ENCODE results near the gene TCOF1. TPM values are rescaled to one million over a fixed set of nuclear protein-coding genes. Genes with fewer than 3 reads are reported as not detected.

Gene TCOF1
- total RNA-seq, 5 donors from 2014 or later (not counting 1 experiment from before 2014, with no cell fraction given), result 50.4 to 67.8 (median 58.4) TPM

DNA sequence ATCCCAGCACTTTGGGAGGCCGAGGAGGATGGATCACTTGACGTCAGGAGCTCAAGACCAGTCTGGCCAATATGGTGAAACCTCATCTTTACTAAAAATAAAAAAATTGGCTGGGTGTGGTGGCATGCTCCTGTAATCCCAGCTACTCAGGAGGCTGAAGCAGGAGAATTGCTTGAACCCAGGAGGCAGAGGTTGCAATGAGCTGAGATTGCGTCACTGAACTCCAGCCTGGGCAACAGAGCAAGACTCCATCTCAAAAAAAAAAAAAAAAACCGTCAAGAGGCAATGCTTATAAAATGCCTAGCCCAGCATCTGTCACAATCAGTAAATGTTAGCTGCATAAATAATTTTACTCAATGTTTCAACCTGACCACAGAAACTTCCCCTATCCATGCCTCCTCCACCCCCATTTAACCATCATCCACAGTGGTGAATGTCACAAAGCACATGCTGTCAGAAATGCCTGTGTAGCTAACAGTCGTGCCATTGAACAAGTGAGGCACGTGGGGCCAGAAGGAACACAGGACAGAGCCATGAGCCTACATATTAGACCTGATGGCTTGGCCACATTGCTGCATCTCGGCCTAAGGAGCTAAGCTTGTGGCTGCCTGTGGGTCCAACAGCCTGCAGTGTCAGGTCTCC lies 16.8 kb upstream of the TCOF1 start:
- WGBS (ENCODE audit: insufficient coverage), result 33% methylated on average over 3 of the region's 7 CpGs
- ATAC-seq (replicated peaks in 1 of 4), result no peak
- H3K4me1 ChIP-seq (ENCODE audit: control insufficient read depth in 1 of 2, extremely low read depth in 1 of 2, insufficient read depth in 2 of 2, low read length in 2 of 2), result peaks cover 0 to 3% of the 10 kb centered on the region in 2 experiments

DNA sequence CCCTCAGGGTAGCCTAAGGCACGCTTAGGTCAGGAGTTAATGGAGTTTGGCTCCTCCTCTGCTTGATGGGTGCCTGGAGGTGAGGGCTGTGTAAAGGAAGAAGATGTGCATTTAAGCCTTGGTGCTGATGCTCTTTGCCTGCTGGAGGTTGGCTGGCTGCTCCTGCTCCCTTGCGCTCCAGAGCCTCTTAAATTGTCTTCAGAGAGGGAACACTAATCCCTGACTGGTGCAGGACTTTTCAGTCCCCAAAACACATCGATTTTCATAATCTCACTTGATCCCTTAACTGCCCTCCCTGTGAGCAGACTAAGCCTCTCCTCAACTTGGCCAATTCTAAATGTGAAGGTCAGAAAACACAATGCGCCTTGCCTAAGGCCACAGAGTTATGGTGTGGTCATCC lies 16.2 kb upstream of the TCOF1 start:
- ATAC-seq (replicated peaks in 1 of 4) (no peak), DNase-seq (no peak)
- ChIA-PET CTCF (no interaction called here), POLR2A (no interaction called here)
- Histone ChIP-seq H3K36me3 (ENCODE audit: control insufficient read depth in 2 of 2, extremely low read depth in 1 of 2, insufficient read depth in 1 of 2, low read length in 1 of 2) (no peaks in the 10 kb centered on the region), H3K9me3 (no peaks in the 10 kb centered on the region), H3K4me1 (ENCODE audit: control insufficient read depth in 1 of 2, extremely low read depth in 1 of 2, insufficient read depth in 2 of 2, low read length in 2 of 2) (peaks cover 0 to 3% of the 10 kb centered on the region in 2 experiments), H3K27me3 (replicated peaks in 1 of 2; ENCODE audit: control insufficient read depth in 2 of 2, extremely low read depth in 1 of 2, insufficient read depth in 2 of 2, low read length in 1 of 2) (peaks cover 0 to 7% of the 10 kb centered on the region in 2 experiments), H3K27ac (ENCODE audit: low read length) (no peak overlapping the region), H3K4me3 (ENCODE audit: control insufficient read depth in 1 of 2, extremely low read depth in 1 of 2, low read length in 1 of 2) (no peak overlapping the region)
- Mint-ChIP-seq H3K4me1 (peaks cover 0 to 6% (median 4%) of the 10 kb centered on the region in 3 donors), H3K27me3 (peaks cover 4% of the 10 kb centered on the region in 2 donors), H3K4me3 (no peak overlapping the region), H3K36me3 (no peaks in the 10 kb centered on the region), H3K27ac (no peak overlapping the region), H3K9me3 (no peaks in the 10 kb centered on the region)
- 88% methylated on average over 3 of the region's 4 CpGs for WGBS (ENCODE audit: insufficient coverage)

More for the DNA sequence above, 16.8 kb upstream of the TCOF1 start:
- ChIA-PET POLR2A (no interaction called here), CTCF (interaction anchor here in 1 of 2 donors (0.9 kb wide), 1 partner anchor 11 kb away, joined by 6 read pairs; no protein-coding TSS in a partner anchor)
- H3K36me3 Mint-ChIP-seq, result no peaks in the 10 kb centered on the region
- H3K4me3 Mint-ChIP-seq, result no peak overlapping the region
- Histone ChIP-seq H3K36me3 (ENCODE audit: control insufficient read depth in 2 of 2, extremely low read depth in 1 of 2, insufficient read depth in 1 of 2, low read length in 1 of 2) (no peaks in the 10 kb centered on the region), H3K27me3 (replicated peaks in 1 of 2; ENCODE audit: control insufficient read depth in 2 of 2, extremely low read depth in 1 of 2, insufficient read depth in 2 of 2, low read length in 1 of 2) (peaks cover 0 to 6% of the 10 kb centered on the region in 2 experiments), H3K27ac (ENCODE audit: low read length) (no peak overlapping the region), H3K9me3 (no peaks in the 10 kb centered on the region), H3K4me3 (ENCODE audit: control insufficient read depth in 1 of 2, extremely low read depth in 1 of 2, low read length in 1 of 2) (no peak overlapping the region)
- H3K9me3 Mint-ChIP-seq, result no peaks in the 10 kb centered on the region
- no peak overlapping the region for H3K27ac Mint-ChIP-seq
- H3K4me1 Mint-ChIP-seq, result peaks cover 0 to 6% (median 4%) of the 10 kb centered on the region in 3 donors
- DNase-seq, result no peak
- peaks cover 4% of the 10 kb centered on the region in 2 donors for H3K27me3 Mint-ChIP-seq

DNA sequence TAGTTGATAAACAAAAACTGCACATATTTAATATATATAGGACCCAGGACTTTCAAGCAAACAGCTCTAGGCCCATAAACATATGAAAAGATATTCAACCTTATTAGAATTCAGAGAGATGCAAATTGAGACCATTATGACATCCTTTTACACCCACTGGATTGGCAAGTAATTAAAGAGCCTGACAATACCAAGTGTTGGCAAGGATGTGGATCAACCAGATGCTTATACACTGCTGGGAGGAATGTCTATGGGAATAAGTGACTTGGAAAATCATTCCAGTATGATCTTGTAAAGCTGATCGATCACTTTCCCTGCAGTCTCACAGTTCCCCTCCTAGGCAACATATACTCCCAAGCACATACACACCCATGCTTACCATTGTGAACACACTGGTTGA lies 15.5 kb upstream of the TCOF1 start:
- Histone ChIP-seq H3K36me3 (ENCODE audit: control insufficient read depth in 2 of 2, extremely low read depth in 1 of 2, insufficient read depth in 1 of 2, low read length in 1 of 2) (no peaks in the 10 kb centered on the region), H3K27me3 (replicated peaks in 1 of 2; ENCODE audit: control insufficient read depth in 2 of 2, extremely low read depth in 1 of 2, insufficient read depth in 2 of 2, low read length in 1 of 2) (peaks cover 0 to 11% of the 10 kb centered on the region in 2 experiments), H3K27ac (ENCODE audit: low read length) (no peak overlapping the region), H3K4me1 (ENCODE audit: control insufficient read depth in 1 of 2, extremely low read depth in 1 of 2, insufficient read depth in 2 of 2, low read length in 2 of 2) (peaks cover 0 to 3% of the 10 kb centered on the region in 2 experiments), H3K9me3 (no peaks in the 10 kb centered on the region), H3K4me3 (ENCODE audit: control insufficient read depth in 1 of 2, extremely low read depth in 1 of 2, low read length in 1 of 2) (no peak overlapping the region)
- Mint-ChIP-seq H3K27me3 (peaks cover 4% of the 10 kb centered on the region in 2 donors), H3K4me3 (no peak overlapping the region), H3K36me3 (no peaks in the 10 kb centered on the region), H3K27ac (no peak overlapping the region), H3K9me3 (no peaks in the 10 kb centered on the region), H3K4me1 (peaks cover 0 to 6% (median 4%) of the 10 kb centered on the region in 3 donors)
- no CpG with 5 or more reads among the region's 1 CpG for WGBS (ENCODE audit: insufficient coverage)
- CTCF ChIA-PET, result no interaction called here
- no peak for DNase-seq
- ATAC-seq (replicated peaks in 1 of 4), result no peak
- POLR2A ChIA-PET, result no interaction called here

DNA sequence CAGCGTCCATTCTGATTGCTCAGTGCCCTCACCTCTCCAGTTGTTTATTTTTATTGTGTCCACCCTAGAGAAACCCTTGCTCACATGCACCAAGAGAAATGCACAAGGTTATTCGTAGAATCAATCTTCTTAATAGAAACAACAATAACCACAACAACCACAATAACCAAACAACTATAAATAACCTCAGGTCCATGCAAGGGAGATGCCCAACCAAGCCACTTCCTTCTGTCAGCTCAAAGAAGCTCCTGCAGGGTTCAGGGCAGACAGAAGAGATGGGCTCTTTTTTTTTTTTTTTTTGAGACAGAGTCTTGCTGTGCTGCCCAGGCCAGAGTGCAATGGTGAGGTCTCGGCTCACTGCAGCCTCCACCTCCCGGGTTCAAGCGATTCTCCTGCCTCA lies 14.9 kb upstream of the TCOF1 start:
- no peaks in the 10 kb centered on the region for H3K36me3 Mint-ChIP-seq
- ChIA-PET CTCF (no interaction called here), POLR2A (interaction anchor here in 1 of 2 donors (0.7 kb wide), 1 partner anchor 719 kb away, joined by 5 read pairs; no protein-coding TSS in a partner anchor)
- Histone ChIP-seq H3K9me3 (no peaks in the 10 kb centered on the region), H3K36me3 (ENCODE audit: control insufficient read depth in 2 of 2, extremely low read depth in 1 of 2, insufficient read depth in 1 of 2, low read length in 1 of 2) (no peaks in the 10 kb centered on the region), H3K4me1 (ENCODE audit: control insufficient read depth in 1 of 2, extremely low read depth in 1 of 2, insufficient read depth in 2 of 2, low read length in 2 of 2) (peaks cover 0 to 3% of the 10 kb centered on the region in 2 experiments), H3K27me3 (replicated peaks in 1 of 2; ENCODE audit: control insufficient read depth in 2 of 2, extremely low read depth in 1 of 2, insufficient read depth in 2 of 2, low read length in 1 of 2) (peaks cover 0 to 11% of the 10 kb centered on the region in 2 experiments), H3K4me3 (ENCODE audit: control insufficient read depth in 1 of 2, extremely low read depth in 1 of 2, low read length in 1 of 2) (no peak overlapping the region), H3K27ac (ENCODE audit: low read length) (no peak overlapping the region)
- DNase-seq (no peak), ATAC-seq (replicated peaks in 1 of 4) (no peak)
- H3K27me3 Mint-ChIP-seq, result peaks cover 0 to 4% of the 10 kb centered on the region in 2 donors
- H3K9me3 Mint-ChIP-seq, result no peaks in the 10 kb centered on the region
- peaks cover 0 to 6% (median 4%) of the 10 kb centered on the region in 3 donors for H3K4me1 Mint-ChIP-seq
- no peak overlapping the region for H3K27ac Mint-ChIP-seq
- no peak overlapping the region for H3K4me3 Mint-ChIP-seq
- WGBS (ENCODE audit: insufficient coverage), result 66% methylated on average over 5 of the region's 5 CpGs

DNA sequence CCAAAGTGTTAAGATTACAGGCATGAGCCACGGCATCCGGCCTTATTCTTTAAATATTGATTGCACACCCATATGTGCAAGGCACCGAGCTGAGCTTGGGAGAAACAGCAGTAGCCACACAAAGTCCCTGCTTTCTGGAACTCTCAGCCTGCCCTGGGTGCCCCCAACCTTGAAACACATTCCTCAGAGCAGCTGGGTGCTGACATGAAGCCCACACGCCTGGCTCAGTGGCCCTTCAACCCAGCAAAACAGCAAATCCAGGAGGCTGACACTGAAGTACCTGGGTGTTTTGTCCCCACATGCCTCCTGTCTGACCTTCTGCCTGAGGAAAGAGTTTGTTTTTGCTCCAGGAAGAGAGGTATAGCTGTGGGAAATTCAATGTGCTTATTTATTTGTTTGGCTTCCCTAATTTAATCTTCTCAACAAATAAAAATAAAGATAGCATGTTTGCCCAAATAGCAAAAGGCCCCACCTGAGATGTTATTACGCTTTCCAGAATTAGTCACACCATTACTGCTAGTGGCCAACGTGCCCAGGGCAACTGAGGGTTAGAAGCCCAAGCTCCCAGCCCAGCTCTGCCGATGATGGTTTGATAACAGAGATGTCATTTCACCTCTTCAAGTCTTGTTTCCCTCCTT lies 13.4 kb upstream of the TCOF1 start:
- peaks cover 0 to 4% of the 10 kb centered on the region in 2 donors for H3K27me3 Mint-ChIP-seq
- CTCF ChIA-PET, result no interaction called here
- no peaks in the 10 kb centered on the region for H3K9me3 ChIP-seq
- no peaks in the 10 kb centered on the region for H3K9me3 Mint-ChIP-seq
- no peak overlapping the region for H3K4me3 Mint-ChIP-seq
- no peak for ATAC-seq (replicated peaks in 1 of 4)
- POLR2A ChIA-PET, result no interaction called here
- no peak for DNase-seq
- peaks cover 0 to 6% (median 4%) of the 10 kb centered on the region in 3 donors for H3K4me1 Mint-ChIP-seq
- H3K36me3 Mint-ChIP-seq, result no peaks in the 10 kb centered on the region
- no peaks in the 10 kb centered on the region for H3K36me3 ChIP-seq (ENCODE audit: control insufficient read depth in 2 of 2, extremely low read depth in 1 of 2, insufficient read depth in 1 of 2, low read length in 1 of 2)
- H3K27me3 ChIP-seq (replicated peaks in 1 of 2; ENCODE audit: control insufficient read depth in 2 of 2, extremely low read depth in 1 of 2, insufficient read depth in 2 of 2, low read length in 1 of 2), result peaks cover 0 to 11% of the 10 kb centered on the region in 2 experiments
- 100% methylated on average over 3 of the region's 7 CpGs for WGBS (ENCODE audit: insufficient coverage)
- no peak overlapping the region for H3K4me3 ChIP-seq (ENCODE audit: control insufficient read depth in 1 of 2, extremely low read depth in 1 of 2, low read length in 1 of 2)
- peaks cover 0 to 3% of the 10 kb centered on the region in 2 experiments for H3K4me1 ChIP-seq (ENCODE audit: control insufficient read depth in 1 of 2, extremely low read depth in 1 of 2, insufficient read depth in 2 of 2, low read length in 2 of 2)
- H3K27ac ChIP-seq (ENCODE audit: low read length), result no peak overlapping the region
- H3K27ac Mint-ChIP-seq, result no peak overlapping the region

DNA sequence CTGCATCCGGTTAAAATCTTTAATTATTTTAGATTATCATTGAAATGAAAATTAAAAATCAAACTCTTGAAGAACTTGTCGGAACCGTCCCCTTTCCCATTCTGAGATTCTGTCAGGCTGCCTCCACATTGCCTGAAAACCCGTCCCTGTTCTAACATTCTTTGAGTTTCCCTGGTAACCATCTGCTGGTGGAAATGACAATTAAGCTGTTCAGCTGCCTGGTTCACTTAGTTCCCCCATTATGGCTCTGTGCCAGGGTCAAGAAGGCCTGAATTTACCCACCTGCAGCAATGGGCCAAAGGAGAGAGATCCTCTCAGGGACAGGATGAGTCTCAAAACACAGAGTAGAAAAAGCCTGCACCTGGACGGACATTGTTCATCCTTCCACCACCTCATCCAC lies 11.8 kb upstream of the TCOF1 start:
- H3K27ac Mint-ChIP-seq, result no peak overlapping the region
- 83% methylated on average over 1 of the region's 5 CpGs for WGBS (ENCODE audit: insufficient coverage)
- CTCF ChIA-PET, result interaction anchor here in 1 of 2 donors (0.7 kb wide), 1 partner anchor 1766 kb away, joined by 3 read pairs; no protein-coding TSS in a partner anchor

More for the DNA sequence above, 11.8 kb upstream of the TCOF1 start:
- Mint-ChIP-seq H3K9me3 (no peaks in the 10 kb centered on the region), H3K36me3 (no peaks in the 10 kb centered on the region), H3K27me3 (peaks cover 0 to 4% of the 10 kb centered on the region in 2 donors), H3K4me1 (peaks cover 6 to 10% (median 7%) of the 10 kb centered on the region in 3 donors), H3K4me3 (no peak overlapping the region)
- H3K4me3 ChIP-seq (ENCODE audit: control insufficient read depth in 1 of 2, extremely low read depth in 1 of 2, low read length in 1 of 2), result no peak overlapping the region
- peaks cover 0 to 11% of the 10 kb centered on the region in 2 experiments for H3K27me3 ChIP-seq (replicated peaks in 1 of 2; ENCODE audit: control insufficient read depth in 2 of 2, extremely low read depth in 1 of 2, insufficient read depth in 2 of 2, low read length in 1 of 2)
- ATAC-seq (replicated peaks in 1 of 4), result no peak
- H3K9me3 ChIP-seq, result no peaks in the 10 kb centered on the region
- no peaks in the 10 kb centered on the region for H3K36me3 ChIP-seq (ENCODE audit: control insufficient read depth in 2 of 2, extremely low read depth in 1 of 2, insufficient read depth in 1 of 2, low read length in 1 of 2)
- H3K4me1 ChIP-seq (ENCODE audit: control insufficient read depth in 1 of 2, extremely low read depth in 1 of 2, insufficient read depth in 2 of 2, low read length in 2 of 2), result peaks cover 0 to 8% of the 10 kb centered on the region in 2 experiments
- POLR2A ChIA-PET, result no interaction called here
- H3K27ac ChIP-seq (ENCODE audit: low read length), result no peak overlapping the region
- no peak for DNase-seq

Data from T-cell (primary cell).